Activated CD8-positive, alpha-beta memory T cell treated with anti-CD3 and anti-CD28 coated beads, Interleukin-2, amount 50 U/mL, for 1 hour (primary cell): ENCODE results near the gene EPM2AIP1.
A peak's percentile ranks its signal among the peaks of the same experiment; 100 is the strongest.
"Not testable (repeated sequence)": the region's sequence is repeated elsewhere in the genome, so short reads cannot be mapped to it uniquely, and the experiment has no call there.

Source experiments
- DNase-seq: peaks from one replicate; pipeline ENCODE4 v3.0.0-alpha.2; 2020; ENCODE audit errors: extremely low read depth

EPM2AIP1 gene

GRCh38 chr3:36954452-36955134 lies 38.3 kb downstream of the EPM2AIP1 start:
- no peak for DNase-seq

- not testable (repeated sequence) for DNase-seq
These were observed 45.1 kb downstream of the EPM2AIP1 start for GRCh38 chr3:36947814-36948213.

GRCh38 chr3:36945333-36945980 lies 47.5 kb downstream of the EPM2AIP1 start:
- no peak for DNase-seq

GRCh38 chr3:36944641-36945270 lies 48.2 kb downstream of the EPM2AIP1 start, which contains the start of gene TRANK1:
Gene TRANK1 (minus strand): TSS chr3:36945054. CDS start chr3:36944809, 245 bp downstream.
- DNase-seq, result peak; percentile 57

- DNase-seq, result no peak
These were observed 48.8 kb downstream of the EPM2AIP1 start for GRCh38 chr3:36944012-36944640.

GRCh38 chr3:36943601-36944000 lies 49.3 kb downstream of the EPM2AIP1 start:
- DNase-seq, result no peak

- no peak for DNase-seq
These were observed 50.2 kb downstream of the EPM2AIP1 start for GRCh38 chr3:36942638-36943248.

GRCh38 chr3:36941658-36942057 lies 51.3 kb downstream of the EPM2AIP1 start:
- no peak for DNase-seq

- no peak for DNase-seq
These were observed 51.8 kb downstream of the EPM2AIP1 start for GRCh38 chr3:36941162-36941561.

GRCh38 chr3:36937492-36937891 lies 55.4 kb downstream of the EPM2AIP1 start:
- DNase-seq, result no peak
